NCI-H2171 (cell line): ENCODE measurements around the gene ILDR2.
A peak's percentile ranks its signal among the peaks of the same experiment; 100 is the strongest.
"Not testable (repeated sequence)": the region's sequence is repeated elsewhere in the genome, so short reads cannot be mapped to it uniquely, and the experiment has no call there.

ENCODE experiments used
- DNase-seq: peaks from one replicate; lab custom pipeline; 2025; lab: John Stamatoyannopoulos, UW

The ILDR2 gene

GRCh38 chr1:166884971-166885370 lies 90.4 kb downstream of the ILDR2 start:
- DNase-seq, result no peak

- no peak for DNase-seq
Observed at GRCh38 chr1:166884040-166884642, 91.2 kb downstream of the ILDR2 start.

GRCh38 chr1:166882893-166883292 lies 92.4 kb downstream of the ILDR2 start:
- DNase-seq, result no peak

GRCh38 chr1:166878173-166878917 lies 97.0 kb downstream of the ILDR2 start:
- DNase-seq, result not testable (repeated sequence)

- DNase-seq, result no peak
Observed at GRCh38 chr1:166876540-166876838, 98.9 kb downstream of the ILDR2 start.

- peak; percentile 99 for DNase-seq
Observed at GRCh38 chr1:166875734-166876539, 99.4 kb downstream of the ILDR2 start, which contains the start of gene TADA1. Gene TADA1, minus strand, starts transcription at chr1:166876264. Its CDS starts 31 bp downstream, at chr1:166876233.

GRCh38 chr1:166875302-166875733 lies 100.0 kb downstream of the ILDR2 start:
- no peak for DNase-seq

- no peak for DNase-seq
Observed at GRCh38 chr1:166874464-166874863, 100.9 kb downstream of the ILDR2 start.

- DNase-seq, result no peak
Observed at GRCh38 chr1:166870584-166870983, 104.8 kb downstream of the ILDR2 start.

GRCh38 chr1:166869318-166870099 lies 105.8 kb downstream of the ILDR2 start:
- no peak for DNase-seq

GRCh38 chr1:166868639-166869038 lies 106.7 kb downstream of the ILDR2 start:
- DNase-seq, result no peak

GRCh38 chr1:166865926-166866325 lies 109.4 kb downstream of the ILDR2 start:
- no peak for DNase-seq

GRCh38 chr1:166859597-166859996 lies 115.7 kb downstream of the ILDR2 start:
- no peak for DNase-seq

- DNase-seq, result no peak
Observed at GRCh38 chr1:166858726-166859419, 116.5 kb downstream of the ILDR2 start.
